Neuron (in vitro differentiated cells): Measurements from ENCODE around the gene PROM1.

Experiments
- H2AFZ ChIP-seq: one replicate; pipeline ENCODE4 v1.6.1; 2013; ENCODE audit warnings: low read depth, mild to moderate bottlenecking, inconsistent platforms, low read length, moderate library complexity
- H3K27me3 ChIP-seq: one replicate; pipeline ENCODE4 v1.6.1; 2013; ENCODE audit warnings: low read length; ENCODE audit not compliant: insufficient read depth
- H3K36me3 ChIP-seq: one replicate; pipeline ENCODE4 v1.6.1; 2013; ENCODE audit warnings: low read length; ENCODE audit not compliant: insufficient read depth
- H3K4me1 ChIP-seq: one replicate; pipeline ENCODE4 v1.6.1; 2013; ENCODE audit warnings: low read length; ENCODE audit not compliant: insufficient read depth
- H3K4me3 ChIP-seq: 2 replicates; pipeline ENCODE4 v1.5.1; 2013; ENCODE audit warnings: mild to moderate bottlenecking, low read length, moderate library complexity
- H3K9me3 ChIP-seq: one replicate; pipeline ENCODE4 v1.6.1; 2013; ENCODE audit warnings: low read length

The PROM1 gene

DNA sequence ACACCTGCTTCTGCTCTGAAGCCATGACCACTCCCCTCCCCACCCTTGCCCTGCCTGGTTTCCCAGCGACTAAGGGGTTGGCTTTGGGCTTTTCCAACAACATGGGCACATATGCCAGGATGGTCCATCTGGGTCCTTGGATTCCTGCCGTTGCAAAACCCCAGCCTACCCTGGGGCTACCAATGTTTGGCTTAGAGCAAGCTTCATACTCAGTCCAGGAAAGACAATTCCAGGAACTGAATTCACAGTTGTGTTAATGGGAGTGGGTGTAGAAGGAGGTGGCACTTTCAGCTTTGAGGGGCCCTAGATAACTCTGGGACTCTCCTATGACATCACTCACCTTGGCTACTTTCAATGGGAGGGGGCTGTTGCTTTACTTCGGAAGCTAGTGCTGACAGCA is 154.3 kb downstream of the PROM1 start:
- peaks cover 7% of the 10 kb centered on the region for H3K27me3 ChIP-seq
- no peaks in the 10 kb centered on the region for H3K4me1 ChIP-seq
- no peak overlapping the region for H3K4me3 ChIP-seq
- no peaks in the 10 kb centered on the region for H3K9me3 ChIP-seq
- H2AFZ ChIP-seq = no peak overlapping the region
- H3K36me3 ChIP-seq = no peaks in the 10 kb centered on the region

DNA sequence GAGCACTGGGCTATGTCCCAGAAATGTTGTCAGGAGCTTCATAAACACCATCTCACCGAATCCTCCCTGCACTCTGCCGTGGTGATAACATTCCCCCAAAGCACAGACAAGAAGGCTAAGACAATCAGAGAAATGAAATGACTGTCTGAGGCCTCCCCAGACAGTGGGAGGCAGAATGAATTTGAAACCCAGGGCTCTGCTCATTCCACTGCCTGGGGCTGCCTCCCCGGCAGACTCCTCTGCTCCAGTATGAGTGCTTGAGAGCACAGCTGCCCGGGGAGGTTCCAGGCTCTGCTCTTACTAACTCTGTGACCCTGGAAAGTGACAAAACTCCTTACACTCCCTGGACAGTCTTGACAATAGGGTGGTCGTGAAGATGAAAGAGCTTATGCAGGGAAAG is 154.9 kb downstream of the PROM1 start:
- H3K4me3 ChIP-seq = no peak overlapping the region
- H3K9me3 ChIP-seq = no peaks in the 10 kb centered on the region
- no peaks in the 10 kb centered on the region for H3K4me1 ChIP-seq
- no peaks in the 10 kb centered on the region for H3K36me3 ChIP-seq
- no peak overlapping the region for H2AFZ ChIP-seq
- H3K27me3 ChIP-seq = peaks cover 7% of the 10 kb centered on the region

DNA sequence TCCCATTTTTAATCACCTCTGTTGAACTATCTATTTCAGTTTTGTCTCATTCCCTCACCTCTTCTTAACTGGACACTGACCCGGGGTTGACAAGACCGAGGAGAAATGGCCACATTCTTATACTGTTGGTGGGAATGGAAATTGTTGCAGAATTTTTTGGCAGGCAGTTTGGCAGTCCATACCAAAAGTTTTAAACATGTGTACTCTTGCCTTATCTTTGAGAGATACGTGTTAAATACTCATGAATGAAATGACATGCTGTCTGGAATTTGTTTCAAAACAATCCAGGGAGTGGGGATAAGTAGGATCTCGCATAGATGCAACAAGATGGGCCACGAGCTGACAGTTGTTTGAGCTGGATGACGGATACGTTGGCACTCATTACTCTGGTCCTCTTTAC is 157.3 kb downstream of the PROM1 start:
- no peaks in the 10 kb centered on the region for H3K4me1 ChIP-seq
- H2AFZ ChIP-seq = no peak overlapping the region
- H3K36me3 ChIP-seq = no peaks in the 10 kb centered on the region
- H3K4me3 ChIP-seq = no peak overlapping the region
- H3K9me3 ChIP-seq = no peaks in the 10 kb centered on the region
- peaks cover 5% of the 10 kb centered on the region for H3K27me3 ChIP-seq

GRCh38 chr4:15925830-15926229 is 158.0 kb downstream of the PROM1 start:
- Histone ChIP-seq H3K9me3 (no peaks in the 10 kb centered on the region), H3K27me3 (peaks cover 8% of the 10 kb centered on the region), H3K36me3 (no peaks in the 10 kb centered on the region), H3K4me3 (no peak overlapping the region), H3K4me1 (no peaks in the 10 kb centered on the region), H2AFZ (no peak overlapping the region)

- no peaks in the 10 kb centered on the region for H3K4me1 ChIP-seq
- no peaks in the 10 kb centered on the region for H3K9me3 ChIP-seq
- no peak overlapping the region for H2AFZ ChIP-seq
- H3K4me3 ChIP-seq = no peak overlapping the region
- no peaks in the 10 kb centered on the region for H3K36me3 ChIP-seq
- H3K27me3 ChIP-seq = peaks cover 5% of the 10 kb centered on the region
These were observed 162.3 kb downstream of the PROM1 start for GRCh38 chr4:15921592-15921932.

- H3K4me3 ChIP-seq = no peak overlapping the region
- no peak overlapping the region for H2AFZ ChIP-seq
- no peaks in the 10 kb centered on the region for H3K36me3 ChIP-seq
- H3K27me3 ChIP-seq = peaks cover 5% of the 10 kb centered on the region
- no peaks in the 10 kb centered on the region for H3K9me3 ChIP-seq
- H3K4me1 ChIP-seq = no peaks in the 10 kb centered on the region
These were observed 162.9 kb downstream of the PROM1 start for GRCh38 chr4:15920723-15921591.

DNA sequence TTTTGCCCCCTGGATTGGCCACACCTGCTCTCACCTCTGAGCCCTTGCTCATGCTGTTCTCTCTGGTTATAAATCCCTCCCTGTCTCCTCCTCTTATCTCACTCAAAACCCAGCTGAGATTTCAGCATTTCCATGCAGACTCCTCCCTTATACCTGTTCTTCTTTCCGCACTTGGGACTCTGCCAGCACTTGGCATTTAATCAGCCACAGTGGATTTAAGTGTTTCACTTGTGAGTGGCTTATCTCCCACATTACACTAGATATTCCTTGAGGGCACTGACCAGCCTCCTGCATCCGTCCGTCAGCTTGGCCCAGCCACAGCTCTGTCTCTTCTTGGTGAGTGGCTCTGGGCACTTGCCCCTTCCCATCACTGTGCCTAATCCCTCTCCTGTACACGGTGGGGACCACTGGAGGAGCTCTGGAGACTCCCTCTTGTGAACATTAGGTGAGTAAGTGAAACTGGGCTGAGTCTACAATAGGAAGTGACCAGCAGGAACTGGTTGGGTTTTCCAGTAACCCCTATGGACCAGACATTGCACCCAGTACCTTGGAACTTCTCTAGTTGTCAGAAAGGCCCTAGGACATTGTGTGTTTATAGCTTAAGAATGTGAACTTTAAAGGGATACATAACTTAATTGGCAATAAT is 165.2 kb downstream of the PROM1 start:
- no peaks in the 10 kb centered on the region for H3K4me1 ChIP-seq
- H3K27me3 ChIP-seq = peaks cover 3% of the 10 kb centered on the region
- H3K36me3 ChIP-seq = no peaks in the 10 kb centered on the region
- no peaks in the 10 kb centered on the region for H3K9me3 ChIP-seq
- no peak overlapping the region for H2AFZ ChIP-seq
- H3K4me3 ChIP-seq = no peak overlapping the region
